ENCODE measurements around the gene LARGE2.

LARGE2 gene

GRCh38 chr11:45917286-45917622, 5.2 kb upstream of the LARGE2 start:
- DNase-seq (ENCODE audit: low read depth) = no peak

GRCh38 chr11:45917623-45918330, 4.7 kb upstream of the LARGE2 start, which contains the start of gene PEX16:
PEX16 (minus strand) TSS chr11:45917877; CDS start chr11:45917811, 66 bp downstream.
- peak; percentile 86 for DNase-seq (ENCODE audit: low read depth)

GRCh38 chr11:45918331-45918941, 4.0 kb upstream of the LARGE2 start:
- peak; percentile 41 for DNase-seq (ENCODE audit: low read depth)

- no peak for DNase-seq (ENCODE audit: low read depth)
These were observed 3.3 kb upstream of the LARGE2 start for GRCh38 chr11:45918962-45919675.

GRCh38 chr11:45919806-45920530, 2.5 kb upstream of the LARGE2 start:
- no peak for DNase-seq (ENCODE audit: low read depth)

- no peak for DNase-seq (ENCODE audit: low read depth)
These were observed 1.7 kb upstream of the LARGE2 start for GRCh38 chr11:45920531-45921477.

GRCh38 chr11:45921561-45922424, 663 bp upstream of the LARGE2 start:
- DNase-seq (ENCODE audit: low read depth) = no peak

GRCh38 chr11:45924036-45924915, 1.8 kb downstream of the LARGE2 start:
- no peak for DNase-seq (ENCODE audit: low read depth)

GRCh38 chr11:45924927-45925326, 2.5 kb downstream of the LARGE2 start:
- no peak for DNase-seq (ENCODE audit: low read depth)

GRCh38 chr11:45925550-45925949, 3.1 kb downstream of the LARGE2 start:
- DNase-seq (ENCODE audit: low read depth) = no peak

GRCh38 chr11:45926001-45926401, 3.5 kb downstream of the LARGE2 start:
- DNase-seq (ENCODE audit: low read depth) = no peak

- DNase-seq (ENCODE audit: low read depth) = no peak
These were observed 4.3 kb downstream of the LARGE2 start for GRCh38 chr11:45926536-45927331.

GRCh38 chr11:45927332-45927683, 4.9 kb downstream of the LARGE2 start:
- no peak for DNase-seq (ENCODE audit: low read depth)

- DNase-seq (ENCODE audit: low read depth) = no peak
These were observed 5.4 kb downstream of the LARGE2 start for GRCh38 chr11:45927684-45928413.

- DNase-seq (ENCODE audit: low read depth) = no peak
These were observed 6.2 kb downstream of the LARGE2 start for GRCh38 chr11:45928535-45929215.

- DNase-seq (ENCODE audit: low read depth) = no peak
These were observed 7.1 kb downstream of the LARGE2 start for GRCh38 chr11:45929486-45930030.

Data from activated T-cell treated with anti-CD3 and anti-CD28 coated beads for 1 hour (primary cell).